ENCODE results near the gene WDR45B. TPM values are rescaled to one million over a fixed set of nuclear protein-coding genes. Genes with fewer than 3 reads are reported as not detected.
"Not testable (repeated sequence)": the region's sequence is repeated elsewhere in the genome, so short reads cannot be mapped to it uniquely, and the experiment has no call there.

Gene WDR45B
- total RNA-seq, 1 donor, result 47.0 TPM

- no peak overlapping the region for H3K4me3 ChIP-seq (ENCODE audit: low read depth, low read length)
- DNase-seq (ENCODE audit: low read depth), result no peak
- no peak for TF ChIP-seq CTCF (IDR thresholded peaks at IDR 0.05; ENCODE audit: insufficient read depth, low read length)
These were observed 10.1 kb upstream of the WDR45B start for GRCh38 chr17:82658331-82658730.

- H3K4me3 ChIP-seq (ENCODE audit: low read depth, low read length), result no peak overlapping the region
- no peak for TF ChIP-seq CTCF (IDR thresholded peaks at IDR 0.05; ENCODE audit: insufficient read depth, low read length)
- no peak for DNase-seq (ENCODE audit: low read depth)
These were observed 9.7 kb upstream of the WDR45B start for GRCh38 chr17:82657926-82658325.

GRCh38 chr17:82656266-82656665 is 8.0 kb upstream of the WDR45B start:
- DNase-seq (ENCODE audit: low read depth), result no peak
- no peak overlapping the region for H3K4me3 ChIP-seq (ENCODE audit: low read depth, low read length)
- TF ChIP-seq CTCF (IDR thresholded peaks at IDR 0.05; ENCODE audit: insufficient read depth, low read length), result no peak

GRCh38 chr17:82655523-82655922 is 7.3 kb upstream of the WDR45B start:
- DNase-seq (ENCODE audit: low read depth), result no peak
- H3K4me3 ChIP-seq (ENCODE audit: low read depth, low read length), result no peak overlapping the region
- TF ChIP-seq CTCF (IDR thresholded peaks at IDR 0.05; ENCODE audit: insufficient read depth, low read length), result no peak

- H3K4me3 ChIP-seq (ENCODE audit: low read depth, low read length), result no peak overlapping the region
- TF ChIP-seq CTCF (IDR thresholded peaks at IDR 0.05; ENCODE audit: insufficient read depth, low read length), result no peak
- no peak for DNase-seq (ENCODE audit: low read depth)
These were observed 6.8 kb upstream of the WDR45B start for GRCh38 chr17:82655038-82655479.

- not testable (repeated sequence) for DNase-seq (ENCODE audit: low read depth); H3K4me3 ChIP-seq (ENCODE audit: low read depth, low read length)
These were observed 6.4 kb upstream of the WDR45B start for GRCh38 chr17:82654611-82655010.

GRCh38 chr17:82653651-82654528 is 5.6 kb upstream of the WDR45B start:
- no peak for DNase-seq (ENCODE audit: low read depth)
- no peak for TF ChIP-seq CTCF (IDR thresholded peaks at IDR 0.05; ENCODE audit: insufficient read depth, low read length)
- H3K4me3 ChIP-seq (ENCODE audit: low read depth, low read length), result no peak overlapping the region

All from fibroblast of the aortic adventitia (primary cell).